Measurements from ENCODE around the gene APC2.

Gene APC2

DNA sequence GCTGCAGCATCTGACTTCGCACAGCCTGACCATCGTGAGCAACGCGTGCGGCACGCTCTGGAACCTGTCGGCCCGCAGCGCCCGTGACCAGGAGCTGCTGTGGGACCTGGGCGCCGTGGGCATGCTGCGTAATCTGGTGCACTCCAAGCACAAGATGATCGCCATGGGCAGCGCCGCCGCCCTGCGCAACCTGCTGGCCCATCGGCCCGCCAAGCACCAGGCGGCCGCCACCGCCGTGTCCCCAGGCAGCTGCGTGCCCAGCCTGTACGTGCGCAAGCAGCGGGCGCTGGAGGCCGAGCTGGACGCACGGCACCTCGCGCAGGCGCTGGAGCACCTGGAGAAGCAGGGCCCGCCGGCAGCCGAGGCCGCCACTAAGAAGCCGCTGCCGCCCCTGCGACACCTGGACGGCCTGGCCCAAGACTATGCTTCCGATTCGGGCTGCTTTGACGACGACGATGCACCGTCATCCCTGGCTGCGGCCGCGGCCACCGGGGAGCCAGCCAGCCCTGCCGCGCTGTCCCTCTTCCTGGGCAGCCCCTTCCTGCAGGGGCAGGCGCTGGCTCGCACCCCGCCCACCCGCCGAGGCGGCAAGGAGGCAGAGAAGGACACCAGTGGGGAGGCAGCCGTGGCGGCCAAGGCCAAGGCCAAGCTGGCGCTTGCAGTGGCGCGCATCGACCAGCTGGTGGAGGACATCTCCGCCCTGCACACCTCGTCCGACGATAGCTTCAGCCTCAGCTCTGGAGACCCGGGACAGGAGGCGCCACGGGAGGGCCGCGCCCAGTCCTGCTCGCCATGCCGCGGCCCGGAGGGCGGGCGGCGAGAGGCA lies 15.5 kb downstream of the APC2 start:
- DNase-seq (ENCODE audit: low read depth in 2 of 3, low spot score in 1 of 3): no peak

DNA sequence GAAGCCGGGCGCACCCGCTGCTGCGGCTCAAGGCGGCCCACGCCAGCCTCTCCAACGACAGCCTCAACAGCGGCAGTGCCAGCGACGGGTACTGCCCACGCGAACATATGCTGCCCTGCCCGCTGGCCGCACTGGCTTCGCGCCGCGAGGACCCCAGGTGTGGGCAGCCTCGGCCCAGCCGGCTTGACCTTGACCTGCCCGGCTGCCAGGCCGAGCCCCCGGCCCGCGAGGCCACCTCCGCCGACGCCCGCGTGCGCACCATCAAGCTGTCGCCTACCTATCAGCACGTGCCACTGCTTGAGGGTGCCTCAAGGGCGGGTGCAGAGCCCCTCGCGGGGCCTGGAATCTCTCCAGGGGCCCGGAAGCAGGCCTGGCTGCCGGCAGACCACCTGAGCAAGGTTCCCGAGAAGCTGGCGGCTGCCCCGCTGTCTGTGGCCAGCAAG lies 16.1 kb downstream of the APC2 start:
- no peak for DNase-seq (ENCODE audit: low read depth in 2 of 3, low spot score in 1 of 3)

GRCh38 chr19:1466461-1467214 lies 16.7 kb downstream of the APC2 start:
- DNase-seq (ENCODE audit: low read depth in 2 of 3, low spot score in 1 of 3): no peak

GRCh38 chr19:1467215-1467489 lies 17.2 kb downstream of the APC2 start:
- no peak for DNase-seq (ENCODE audit: low read depth in 2 of 3, low spot score in 1 of 3)

DNA sequence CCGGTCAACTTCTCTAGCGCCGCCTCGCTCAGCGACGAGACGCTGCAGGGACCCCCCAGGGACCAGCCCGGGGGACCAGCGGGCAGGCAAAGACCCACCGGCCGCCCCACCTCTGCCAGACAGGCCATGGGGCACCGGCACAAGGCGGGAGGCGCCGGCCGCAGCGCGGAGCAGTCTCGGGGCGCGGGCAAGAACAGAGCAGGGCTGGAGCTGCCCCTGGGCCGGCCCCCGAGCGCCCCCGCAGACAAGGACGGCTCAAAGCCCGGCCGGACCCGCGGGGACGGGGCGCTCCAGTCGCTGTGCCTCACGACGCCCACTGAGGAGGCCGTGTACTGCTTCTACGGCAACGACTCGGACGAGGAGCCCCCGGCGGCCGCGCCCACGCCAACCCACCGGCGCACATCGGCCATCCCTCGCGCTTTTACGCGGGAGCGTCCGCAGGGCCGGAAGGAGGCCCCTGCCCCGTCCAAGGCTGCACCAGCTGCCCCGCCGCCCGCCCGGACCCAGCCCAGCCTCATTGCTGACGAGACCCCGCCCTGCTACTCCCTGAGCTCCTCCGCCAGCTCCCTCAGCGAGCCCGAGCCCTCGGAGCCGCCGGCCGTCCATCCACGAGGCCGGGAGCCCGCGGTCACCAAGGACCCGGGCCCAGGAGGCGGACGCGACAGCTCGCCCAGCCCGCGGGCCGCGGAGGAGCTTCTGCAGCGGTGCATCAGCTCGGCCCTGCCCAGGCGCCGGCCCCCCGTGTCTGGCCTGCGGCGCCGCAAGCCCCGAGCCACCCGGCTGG lies 17.8 kb downstream of the APC2 start:
- DNase-seq (ENCODE audit: low read depth in 2 of 3, low spot score in 1 of 3): no peak

- no peak for DNase-seq (ENCODE audit: low read depth in 2 of 3, low spot score in 1 of 3)
Observed at GRCh38 chr19:1468274-1468820, 18.4 kb downstream of the APC2 start.

DNA sequence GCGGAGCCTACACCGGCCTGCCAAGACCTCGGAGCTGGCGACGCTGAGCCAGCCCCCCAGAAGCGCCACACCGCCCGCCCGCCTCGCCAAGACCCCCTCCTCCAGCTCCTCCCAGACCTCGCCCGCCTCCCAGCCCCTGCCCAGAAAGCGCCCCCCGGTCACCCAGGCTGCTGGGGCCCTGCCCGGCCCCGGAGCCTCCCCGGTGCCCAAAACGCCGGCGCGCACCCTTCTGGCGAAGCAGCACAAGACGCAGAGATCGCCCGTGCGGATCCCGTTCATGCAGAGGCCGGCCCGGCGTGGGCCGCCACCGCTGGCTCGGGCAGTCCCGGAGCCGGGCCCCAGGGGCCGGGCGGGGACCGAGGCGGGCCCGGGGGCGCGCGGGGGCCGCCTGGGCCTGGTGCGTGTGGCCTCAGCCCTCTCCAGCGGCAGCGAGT lies 18.9 kb downstream of the APC2 start:
- DNase-seq (ENCODE audit: low read depth in 2 of 3, low spot score in 1 of 3): no peak

- no peak for DNase-seq (ENCODE audit: low read depth in 2 of 3, low spot score in 1 of 3)
Observed at GRCh38 chr19:1469255-1470054, 19.5 kb downstream of the APC2 start.

DNA sequence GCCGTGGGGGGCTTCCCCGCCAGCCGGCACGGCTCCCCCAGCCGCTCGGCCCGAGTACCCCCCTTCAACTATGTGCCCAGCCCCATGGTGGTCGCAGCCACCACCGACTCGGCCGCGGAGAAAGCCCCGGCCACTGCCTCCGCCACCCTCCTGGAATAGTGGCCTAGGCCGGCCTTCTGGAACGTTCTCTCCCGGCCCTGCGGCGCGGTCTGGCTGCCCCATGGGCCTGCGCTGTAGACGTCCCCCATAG lies 20.1 kb downstream of the APC2 start:
- no peak for DNase-seq (ENCODE audit: low read depth in 2 of 3, low spot score in 1 of 3)

GRCh38 chr19:1470305-1471009 lies 20.5 kb downstream of the APC2 start:
- peak; percentile 31 to 69 (median 58) for DNase-seq (ENCODE audit: low read depth in 2 of 3, low spot score in 1 of 3)

GRCh38 chr19:1471010-1471514 lies 21.1 kb downstream of the APC2 start:
- DNase-seq (ENCODE audit: low read depth in 2 of 3, low spot score in 1 of 3): no peak

DNA sequence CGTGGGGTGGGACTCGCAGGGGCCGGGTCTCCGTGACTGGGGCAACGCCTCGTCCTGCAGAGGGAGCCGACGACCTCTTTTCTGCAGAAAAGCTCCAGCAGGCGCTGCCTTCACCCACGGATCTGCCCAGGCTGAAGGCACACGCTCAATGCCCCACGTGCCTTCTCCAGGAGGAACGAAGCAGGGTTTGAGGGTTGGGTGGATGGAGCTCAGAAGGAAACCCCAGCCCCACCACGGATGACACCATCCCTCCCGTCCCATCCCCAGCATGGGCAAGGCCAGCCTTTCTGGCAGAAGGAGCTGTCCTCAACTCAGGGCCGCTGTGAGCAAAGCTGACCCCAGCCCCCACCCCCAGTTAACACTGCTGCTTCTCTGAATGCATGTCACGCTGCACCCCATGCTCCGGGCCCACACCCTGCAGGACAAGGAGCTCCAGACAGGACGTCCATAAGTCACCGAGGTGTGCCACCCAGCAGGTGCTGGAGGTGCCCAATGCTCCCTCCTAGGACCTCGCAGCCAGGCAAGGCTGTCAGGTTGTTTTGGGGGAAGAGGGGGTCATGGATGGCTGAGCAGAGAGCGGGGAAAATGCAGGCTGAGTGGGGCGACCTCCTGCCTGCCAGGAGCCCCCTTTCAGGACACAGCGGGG lies 21.7 kb downstream of the APC2 start:
- DNase-seq (ENCODE audit: low read depth in 2 of 3, low spot score in 1 of 3): no peak

DNA sequence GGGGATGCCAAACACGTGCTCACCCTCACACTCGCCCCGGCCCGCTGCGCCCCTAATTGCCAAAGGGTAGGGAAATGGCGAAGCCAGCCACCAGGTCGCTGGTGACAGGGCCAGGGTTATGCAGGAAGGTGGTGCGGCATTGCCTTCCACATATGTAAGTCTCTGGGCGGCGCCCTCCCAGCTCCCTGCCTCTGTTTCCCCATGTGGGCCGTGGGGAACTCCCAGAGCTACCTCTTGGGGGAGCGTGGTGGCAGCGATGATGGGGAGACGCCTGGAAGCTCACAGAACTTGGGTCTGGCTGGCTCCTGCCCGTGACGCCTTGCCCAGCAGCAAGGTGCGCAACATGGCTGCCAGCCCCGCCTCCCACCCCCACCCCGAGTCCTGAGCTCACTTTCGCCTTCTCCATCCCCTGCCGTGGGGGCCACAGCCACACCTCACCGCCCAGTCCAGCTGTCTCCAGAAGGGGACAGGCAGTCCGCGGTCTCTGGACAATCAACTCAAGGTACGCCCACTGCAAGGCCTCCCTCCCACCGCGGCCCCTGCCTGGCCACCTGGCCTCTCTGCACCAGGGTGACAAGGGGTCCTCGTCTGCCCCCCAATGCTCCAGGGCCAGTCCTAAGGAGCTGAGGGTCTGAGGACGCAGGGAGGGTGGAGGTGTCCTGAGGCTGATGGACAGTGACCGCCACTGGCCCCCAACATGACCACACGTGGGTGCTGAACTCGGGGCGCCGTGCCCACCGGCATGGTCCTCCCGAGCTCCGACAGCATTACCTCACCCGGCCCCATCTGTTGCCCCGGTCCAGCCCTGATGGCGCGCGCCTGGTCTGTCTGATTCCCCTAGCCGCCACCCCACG lies 22.5 kb downstream of the APC2 start:
- DNase-seq (ENCODE audit: low read depth in 2 of 3, low spot score in 1 of 3): no peak

DNA sequence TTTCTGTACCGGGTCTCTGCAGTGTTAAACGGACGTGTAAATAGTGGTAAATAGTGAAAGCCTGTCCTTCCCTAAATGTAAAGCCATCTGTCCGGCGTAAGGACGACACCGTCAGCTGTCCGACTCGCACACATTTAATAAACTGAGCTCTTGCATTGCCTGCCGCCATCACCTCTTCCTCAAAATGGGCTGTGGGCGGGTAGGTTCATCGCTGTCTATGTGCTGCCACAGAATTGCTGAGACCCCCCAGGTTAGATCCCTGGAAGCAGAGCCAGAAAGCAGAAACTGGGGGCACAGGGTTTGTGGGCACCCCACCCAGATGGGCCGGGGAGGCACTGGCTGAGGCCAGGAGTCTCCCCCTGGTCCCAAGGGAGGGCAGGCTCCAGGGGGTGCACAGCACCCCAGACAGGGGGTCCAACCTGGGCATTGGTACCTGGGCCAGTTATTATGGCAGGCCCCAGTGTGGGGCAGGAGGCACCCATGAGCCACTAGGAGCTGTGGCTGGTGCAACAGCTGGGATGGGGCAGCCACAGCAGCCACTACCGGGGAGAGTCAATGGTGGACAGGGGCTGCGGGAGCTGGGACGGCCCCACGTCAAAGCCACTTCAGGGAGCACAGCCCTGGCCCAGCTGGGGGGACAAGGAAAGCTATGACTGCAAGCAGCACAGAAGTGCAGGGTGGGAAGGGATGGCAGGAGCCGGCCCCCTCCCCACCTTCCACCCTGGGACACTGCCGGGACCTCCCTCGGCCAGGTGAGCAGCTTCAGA lies 23.3 kb downstream of the APC2 start:
- DNase-seq (ENCODE audit: low read depth in 2 of 3, low spot score in 1 of 3): no peak

DNA sequence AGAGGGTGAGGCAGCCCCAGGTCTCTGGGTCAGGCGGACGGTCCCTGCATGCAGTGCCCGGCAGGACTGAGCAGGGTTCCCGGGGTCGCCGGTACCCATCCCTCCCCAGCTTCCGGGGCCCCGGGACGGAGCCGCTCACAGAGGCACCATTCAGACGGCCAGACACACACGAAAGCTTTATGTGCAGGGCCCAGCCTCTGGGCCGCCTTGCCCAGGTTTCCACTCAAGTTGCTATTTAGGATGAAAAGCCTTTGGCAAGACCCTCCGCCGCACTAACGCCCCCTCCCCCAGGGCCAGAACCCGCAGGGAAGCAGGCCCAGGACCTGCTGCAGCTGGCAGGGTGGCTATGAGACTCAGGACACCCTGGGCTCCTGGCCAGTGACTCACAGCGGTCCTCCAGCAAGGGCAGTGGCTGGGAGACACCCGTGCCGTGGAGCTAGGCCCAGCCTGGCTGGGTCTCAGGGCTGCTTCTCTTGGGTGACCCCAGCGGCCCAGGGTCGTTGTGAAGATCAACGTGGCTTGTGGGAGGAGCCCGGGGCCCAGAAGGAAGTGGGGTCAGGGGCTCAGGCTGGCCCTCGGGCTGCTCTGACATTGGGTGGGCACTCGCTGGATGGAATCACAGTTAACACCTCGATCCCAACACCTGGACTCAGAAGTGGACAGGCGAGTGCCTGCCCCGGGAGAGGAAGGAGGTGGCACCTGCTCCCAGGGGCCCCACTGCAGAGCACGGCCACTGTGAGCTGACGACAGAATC lies 24.3 kb downstream of the APC2 start:
- DNase-seq (ENCODE audit: low read depth in 2 of 3, low spot score in 1 of 3): no peak

GRCh38 chr19:1474765-1475351 lies 24.9 kb downstream of the APC2 start:
- no peak for DNase-seq (ENCODE audit: low read depth in 2 of 3, low spot score in 1 of 3)

Measured in stimulated activated CD4-positive, alpha-beta T cell treated with anti-CD3 and anti-CD28 coated beads, Interleukin-12 subunit alpha, Interleukin-12 subunit beta, amount 100 ng/mL, for 48 hours (primary cell).